ENCODE results near the gene WDR27. TPM values are rescaled to one million over a fixed set of nuclear protein-coding genes. Genes with fewer than 3 reads are reported as not detected.

WDR27 gene
- total RNA-seq, 4 donors from 2014 or later, result 2.8 to 31.6 (median 4.0) TPM

- TF ChIP-seq POLR2A (IDR thresholded peaks at IDR 0.05) (no peak), CTCF (IDR thresholded peaks at IDR 0.05 in 4 of 5, conservative IDR thresholded peaks at IDR 0.05 in 1 of 5) (no peak)
These were observed 202.0 kb downstream of the WDR27 start for GRCh38 chr6:169499848-169500247.

GRCh38 chr6:169498916-169499513, 202.8 kb downstream of the WDR27 start:
- no peak for ATAC-seq
- H3K27me3 ChIP-seq, result no peaks in the 10 kb centered on the region
- intact Hi-C loops (cut with DNase I; ENCODE audit: low total_unique reads) (no loop called here), in situ Hi-C loops (cut with MboI; ENCODE audit: low sequenced_read_pairs in 4 of 4) (no loop called here)
- DNase-seq, result no peak
- no peaks in the 10 kb centered on the region for H3K36me3 ChIP-seq
- H3K4me3 ChIP-seq, result no peak overlapping the region
- TF ChIP-seq POLR2A (IDR thresholded peaks at IDR 0.05) (no peak), CTCF (IDR thresholded peaks at IDR 0.05 in 4 of 5, conservative IDR thresholded peaks at IDR 0.05 in 1 of 5) (no peak)
- no peaks in the 10 kb centered on the region for H3K4me1 ChIP-seq
- H3K27ac ChIP-seq, result no peak overlapping the region
- H3K9me3 ChIP-seq, result no peaks in the 10 kb centered on the region

More at GRCh38 chr6:169499848-169500247, 202.0 kb downstream of the WDR27 start:
- intact Hi-C loops (cut with DNase I; ENCODE audit: low total_unique reads) (no loop called here), in situ Hi-C loops (cut with MboI; ENCODE audit: low sequenced_read_pairs in 4 of 4) (loop anchor here in 1 of 4 donors (25.0 kb wide), 1 partner anchor 538 kb away; no protein-coding TSS in a partner anchor)
- no peaks in the 10 kb centered on the region for H3K36me3 ChIP-seq
- ATAC-seq (no peak), DNase-seq (no peak)
- H3K4me3 ChIP-seq, result no peak overlapping the region
- H3K9me3 ChIP-seq, result no peaks in the 10 kb centered on the region
- H3K4me1 ChIP-seq, result no peaks in the 10 kb centered on the region
- H3K27me3 ChIP-seq, result no peaks in the 10 kb centered on the region
- H3K27ac ChIP-seq, result no peak overlapping the region

GRCh38 chr6:169495601-169496000, 206.2 kb downstream of the WDR27 start:
- DNase-seq (no peak), ATAC-seq (no peak)
- Histone ChIP-seq H3K9me3 (no peaks in the 10 kb centered on the region), H3K36me3 (no peaks in the 10 kb centered on the region), H3K4me3 (no peak overlapping the region), H3K4me1 (no peaks in the 10 kb centered on the region), H3K27me3 (no peaks in the 10 kb centered on the region), H3K27ac (no peak overlapping the region)
- intact Hi-C loops (cut with DNase I; ENCODE audit: low total_unique reads) (no loop called here), in situ Hi-C loops (cut with MboI; ENCODE audit: low sequenced_read_pairs in 4 of 4) (no loop called here)
- TF ChIP-seq CTCF (IDR thresholded peaks at IDR 0.05 in 4 of 5, conservative IDR thresholded peaks at IDR 0.05 in 1 of 5), result no peak
- TF ChIP-seq POLR2A (IDR thresholded peaks at IDR 0.05), result no peak

GRCh38 chr6:169494038-169494437, 207.8 kb downstream of the WDR27 start:
- in situ Hi-C loops (cut with MboI; ENCODE audit: low sequenced_read_pairs in 4 of 4), result no loop called here
- Histone ChIP-seq H3K4me3 (no peak overlapping the region), H3K4me1 (no peaks in the 10 kb centered on the region), H3K9me3 (no peaks in the 10 kb centered on the region), H3K27me3 (no peaks in the 10 kb centered on the region), H3K27ac (no peak overlapping the region), H3K36me3 (no peaks in the 10 kb centered on the region)
- ATAC-seq (no peak), DNase-seq (no peak)
- intact Hi-C loops (cut with DNase I; ENCODE audit: low total_unique reads), result no loop called here
- TF ChIP-seq CTCF (IDR thresholded peaks at IDR 0.05 in 4 of 5, conservative IDR thresholded peaks at IDR 0.05 in 1 of 5) (no peak), POLR2A (IDR thresholded peaks at IDR 0.05) (no peak)

- no peaks in the 10 kb centered on the region for H3K4me1 ChIP-seq
- DNase-seq, result no peak
- in situ Hi-C loops (cut with MboI; ENCODE audit: low sequenced_read_pairs in 4 of 4), result no loop called here
- TF ChIP-seq POLR2A (IDR thresholded peaks at IDR 0.05) (no peak), CTCF (IDR thresholded peaks at IDR 0.05 in 4 of 5, conservative IDR thresholded peaks at IDR 0.05 in 1 of 5) (no peak)
- no peak overlapping the region for H3K27ac ChIP-seq
- ATAC-seq, result no peak
- no peaks in the 10 kb centered on the region for H3K27me3 ChIP-seq
- H3K4me3 ChIP-seq, result no peak overlapping the region
- no peaks in the 10 kb centered on the region for H3K9me3 ChIP-seq
- intact Hi-C loops (cut with DNase I; ENCODE audit: low total_unique reads), result no loop called here
- no peaks in the 10 kb centered on the region for H3K36me3 ChIP-seq
These were observed 210.3 kb downstream of the WDR27 start for GRCh38 chr6:169491482-169491881.

Data from gastrocnemius medialis (tissue), 4 donors.